Loucy (cell line): ENCODE data around the gene MYCBPAP.

Experiments used
- EZH2phosphoT487 ChIP-seq: fragments of 200-600 bp; IDR thresholded peaks from 2 replicates; pipeline ENCODE4 v1.6.1; 2018; ENCODE audit warnings: antibody characterized with exemption, mild to moderate bottlenecking, moderate library complexity, borderline replicate concordance
- TF ChIP-seq, protein P1 (sequence below): fragments of 200-600 bp; sonication (generic); conservative IDR thresholded peaks from 2 replicates; pipeline ENCODE4 v1.5.1; 2014; ENCODE audit warnings: mild to moderate bottlenecking, antibody characterized with exemption, low read length

- TF ChIP-seq, protein P1, sequence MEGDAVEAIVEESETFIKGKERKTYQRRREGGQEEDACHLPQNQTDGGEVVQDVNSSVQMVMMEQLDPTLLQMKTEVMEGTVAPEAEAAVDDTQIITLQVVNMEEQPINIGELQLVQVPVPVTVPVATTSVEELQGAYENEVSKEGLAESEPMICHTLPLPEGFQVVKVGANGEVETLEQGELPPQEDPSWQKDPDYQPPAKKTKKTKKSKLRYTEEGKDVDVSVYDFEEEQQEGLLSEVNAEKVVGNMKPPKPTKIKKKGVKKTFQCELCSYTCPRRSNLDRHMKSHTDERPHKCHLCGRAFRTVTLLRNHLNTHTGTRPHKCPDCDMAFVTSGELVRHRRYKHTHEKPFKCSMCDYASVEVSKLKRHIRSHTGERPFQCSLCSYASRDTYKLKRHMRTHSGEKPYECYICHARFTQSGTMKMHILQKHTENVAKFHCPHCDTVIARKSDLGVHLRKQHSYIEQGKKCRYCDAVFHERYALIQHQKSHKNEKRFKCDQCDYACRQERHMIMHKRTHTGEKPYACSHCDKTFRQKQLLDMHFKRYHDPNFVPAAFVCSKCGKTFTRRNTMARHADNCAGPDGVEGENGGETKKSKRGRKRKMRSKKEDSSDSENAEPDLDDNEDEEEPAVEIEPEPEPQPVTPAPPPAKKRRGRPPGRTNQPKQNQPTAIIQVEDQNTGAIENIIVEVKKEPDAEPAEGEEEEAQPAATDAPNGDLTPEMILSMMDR: no peak
- no peak for TF ChIP-seq EZH2phosphoT487
These were observed 16.0 kb upstream of the MYCBPAP start for GRCh38 chr17:50492214-50492613.
